Activated B cell treated with CpG ODN at 0.5 μM for 24 hours (primary cell): ENCODE results near the gene PPP1R2C. TPM values are rescaled to one million over a fixed set of nuclear protein-coding genes. Genes with fewer than 3 reads are reported as not detected.

Source experiments
- ATAC-seq: fragments of 200-7000 bp; cut with Tn5 transposase; one replicate; pipeline ENCODE4 v1.10.0; 2021; ENCODE audit warnings: low read depth, mild to moderate bottlenecking, moderate library complexity
- CTCF ChIA-PET: fragments of 350-600 bp; sonication (Branson Sonifier 250); formaldehyde crosslinking; loops from one replicate; lab custom pipeline; 2021; ENCODE audit warnings: antibody characterized with exemption; lab: Charles Lee
- POLR2A ChIA-PET: fragments of 350-600 bp; sonication (Branson Sonifier 250); formaldehyde crosslinking; loops from one replicate; lab custom pipeline; 2021; ENCODE audit warnings: antibody characterized with exemption; lab: Charles Lee
- DNase-seq: peaks from one replicate; pipeline ENCODE4 v3.0.0; 2022
- H3K27ac Mint-ChIP-seq: one replicate; pipeline ENCODE4 v1.8.0; 2020; ENCODE audit warnings: mixed read lengths
- H3K27me3 Mint-ChIP-seq: one replicate; pipeline ENCODE4 v1.8.0; 2021; ENCODE audit warnings: mixed read lengths
- H3K36me3 Mint-ChIP-seq: one replicate; pipeline ENCODE4 v1.8.0; 2021; ENCODE audit warnings: low read depth, mixed read lengths
- H3K4me1 Mint-ChIP-seq: one replicate; pipeline ENCODE4 v1.8.0; 2021; ENCODE audit warnings: mixed read lengths
- H3K4me3 Mint-ChIP-seq: one replicate; pipeline ENCODE4 v1.8.0; 2020; ENCODE audit warnings: mild to moderate bottlenecking, mixed read lengths
- H3K9me3 Mint-ChIP-seq: one replicate; pipeline ENCODE4 v1.8.0; 2020; ENCODE audit warnings: mixed read lengths
- CTCF ChIP-seq: fragments of 200-600 bp; IDR thresholded peaks from one replicate; pipeline ENCODE4 v1.8.0; 2022; ENCODE audit warnings: antibody characterized with exemption, mild to moderate bottlenecking
- intact Hi-C: fragments of 100-400 bp; cut with micrococcal nuclease; formaldehyde crosslinking; loops from one replicate; pipeline ENCODE4 v1.15.1; 2024
- total RNA-seq: library from RNA; stranded (reverse); gene quantifications from 2 replicates; pipeline ENCODE4 v1.2.3, GENCODE V29; 2022

PPP1R2C gene
- total RNA-seq: not detected in 2 replicates

GRCh38 chrX:42778096-42778495 lies at the start of gene PPP1R2C:
PPP1R2C (minus strand) TSS chrX:42778163; CDS start chrX:42778079, 84 bp downstream.
- CTCF ChIA-PET: no interaction called here
- H3K4me3 Mint-ChIP-seq: no peak within 1 kb of the TSS
- peaks cover 4% of the 10 kb centered on the region for H3K9me3 Mint-ChIP-seq
- no peaks in the 10 kb centered on the region for H3K27me3 Mint-ChIP-seq
- no peak for ATAC-seq
- H3K27ac Mint-ChIP-seq: no peak within 1 kb of the TSS
- no peak for DNase-seq
- POLR2A ChIA-PET: no interaction called here
- no peak for TF ChIP-seq CTCF
- H3K4me1 Mint-ChIP-seq: peaks cover 16% of the 10 kb centered on the region
- intact Hi-C loops: no loop called here
- H3K36me3 Mint-ChIP-seq: no peaks in the 10 kb centered on the region

GRCh38 chrX:42825201-42825600 lies 47.2 kb upstream of the PPP1R2C start:
- DNase-seq (no peak), ATAC-seq (no peak)
- Mint-ChIP-seq H3K27me3 (no peaks in the 10 kb centered on the region), H3K36me3 (no peaks in the 10 kb centered on the region), H3K9me3 (no peaks in the 10 kb centered on the region), H3K4me1 (no peaks in the 10 kb centered on the region), H3K27ac (no peak overlapping the region), H3K4me3 (no peak overlapping the region)
- TF ChIP-seq CTCF: no peak
- POLR2A ChIA-PET: no interaction called here
- CTCF ChIA-PET: interaction anchor here (0.6 kb wide), 1 partner anchor 458 kb away, joined by 3 read pairs; no protein-coding TSS in a partner anchor
- intact Hi-C loops: no loop called here

- no peaks in the 10 kb centered on the region for H3K36me3 Mint-ChIP-seq
- no peaks in the 10 kb centered on the region for H3K9me3 Mint-ChIP-seq
- ChIA-PET POLR2A (no interaction called here), CTCF (no interaction called here)
- H3K4me1 Mint-ChIP-seq: no peaks in the 10 kb centered on the region
- intact Hi-C loops: no loop called here
- ATAC-seq (no peak), DNase-seq (no peak)
- no peak for TF ChIP-seq CTCF
- no peaks in the 10 kb centered on the region for H3K27me3 Mint-ChIP-seq
- H3K4me3 Mint-ChIP-seq: no peak overlapping the region
- no peak overlapping the region for H3K27ac Mint-ChIP-seq
Observed at GRCh38 chrX:42824541-42824940, 46.6 kb upstream of the PPP1R2C start.

GRCh38 chrX:42823443-42823842 lies 45.5 kb upstream of the PPP1R2C start:
- ATAC-seq: no peak
- no peaks in the 10 kb centered on the region for H3K27me3 Mint-ChIP-seq

GRCh38 chrX:42821803-42822443 lies 44.0 kb upstream of the PPP1R2C start:
- intact Hi-C loops: no loop called here
- H3K36me3 Mint-ChIP-seq: no peaks in the 10 kb centered on the region
- no peak for DNase-seq
- H3K4me3 Mint-ChIP-seq: no peak overlapping the region
- H3K9me3 Mint-ChIP-seq: peaks cover 2% of the 10 kb centered on the region
- H3K27ac Mint-ChIP-seq: no peak overlapping the region
- CTCF ChIA-PET: no interaction called here
- ATAC-seq: no peak
- POLR2A ChIA-PET: no interaction called here
- TF ChIP-seq CTCF: no peak
- no peaks in the 10 kb centered on the region for H3K27me3 Mint-ChIP-seq
- H3K4me1 Mint-ChIP-seq: no peaks in the 10 kb centered on the region

More at GRCh38 chrX:42823443-42823842, 45.5 kb upstream of the PPP1R2C start:
- DNase-seq: no peak
- Mint-ChIP-seq H3K4me1 (no peaks in the 10 kb centered on the region), H3K4me3 (no peak overlapping the region), H3K36me3 (no peaks in the 10 kb centered on the region), H3K27ac (no peak overlapping the region), H3K9me3 (peaks cover 2% of the 10 kb centered on the region)
- ChIA-PET POLR2A (no interaction called here), CTCF (no interaction called here)
- intact Hi-C loops: no loop called here
- no peak for TF ChIP-seq CTCF
